ENCODE measurements around the gene PTDSS2.

The PTDSS2 gene

GRCh38 chr11:405954-406795 is 43.9 kb upstream of the PTDSS2 start:
- H3K4me3 ChIP-seq (replicated peaks in 1 of 2; ENCODE audit: low read depth in 2 of 2, low read length in 2 of 2), result peak overlapping the region; percentile 46 to 64
- TF ChIP-seq CTCF (IDR thresholded peaks at IDR 0.05; ENCODE audit: low read depth, low read length), result no peak
- no peak for DNase-seq (ENCODE audit: low read depth in 2 of 2)

- peak; percentile 78 to 89 for DNase-seq (ENCODE audit: low read depth in 2 of 2)
- peak overlapping the region; percentile 46 to 64 for H3K4me3 ChIP-seq (replicated peaks in 1 of 2; ENCODE audit: low read depth in 2 of 2, low read length in 2 of 2)
- no peak for TF ChIP-seq CTCF (IDR thresholded peaks at IDR 0.05; ENCODE audit: low read depth, low read length)
These were observed 43.1 kb upstream of the PTDSS2 start for GRCh38 chr11:406796-407650.

- no peak overlapping the region for H3K4me3 ChIP-seq (replicated peaks in 1 of 2; ENCODE audit: low read depth in 2 of 2, low read length in 2 of 2)
- TF ChIP-seq CTCF (IDR thresholded peaks at IDR 0.05; ENCODE audit: low read depth, low read length), result no peak
- DNase-seq (ENCODE audit: low read depth in 2 of 2), result no peak
These were observed 42.4 kb upstream of the PTDSS2 start for GRCh38 chr11:407651-408123.

GRCh38 chr11:408154-409007 is 41.7 kb upstream of the PTDSS2 start:
- no peak for TF ChIP-seq CTCF (IDR thresholded peaks at IDR 0.05; ENCODE audit: low read depth, low read length)
- no peak for DNase-seq (ENCODE audit: low read depth in 2 of 2)
- no peak overlapping the region for H3K4me3 ChIP-seq (replicated peaks in 1 of 2; ENCODE audit: low read depth in 2 of 2, low read length in 2 of 2)

GRCh38 chr11:409008-409599 is 41.0 kb upstream of the PTDSS2 start:
- TF ChIP-seq CTCF (IDR thresholded peaks at IDR 0.05; ENCODE audit: low read depth, low read length), result no peak
- DNase-seq (ENCODE audit: low read depth in 2 of 2), result no peak
- H3K4me3 ChIP-seq (replicated peaks in 1 of 2; ENCODE audit: low read depth in 2 of 2, low read length in 2 of 2), result no peak overlapping the region

Measured in cardiac fibroblast (primary cell).